ENCODE measurements around the gene ZNF574.

- TF ChIP-seq SIN3A (IDR thresholded peaks at IDR 0.05; ENCODE audit: borderline replicate concordance, insufficient read depth, low read depth, low read length) (no peak), TCF7L2 (IDR thresholded peaks at IDR 0.05; ENCODE audit: low read depth, low read length) (no peak), POLR2AphosphoS5 (IDR thresholded peaks at IDR 0.05; ENCODE audit: low read depth, low read length) (no peak)
- TF ChIP-seq, protein P1, sequence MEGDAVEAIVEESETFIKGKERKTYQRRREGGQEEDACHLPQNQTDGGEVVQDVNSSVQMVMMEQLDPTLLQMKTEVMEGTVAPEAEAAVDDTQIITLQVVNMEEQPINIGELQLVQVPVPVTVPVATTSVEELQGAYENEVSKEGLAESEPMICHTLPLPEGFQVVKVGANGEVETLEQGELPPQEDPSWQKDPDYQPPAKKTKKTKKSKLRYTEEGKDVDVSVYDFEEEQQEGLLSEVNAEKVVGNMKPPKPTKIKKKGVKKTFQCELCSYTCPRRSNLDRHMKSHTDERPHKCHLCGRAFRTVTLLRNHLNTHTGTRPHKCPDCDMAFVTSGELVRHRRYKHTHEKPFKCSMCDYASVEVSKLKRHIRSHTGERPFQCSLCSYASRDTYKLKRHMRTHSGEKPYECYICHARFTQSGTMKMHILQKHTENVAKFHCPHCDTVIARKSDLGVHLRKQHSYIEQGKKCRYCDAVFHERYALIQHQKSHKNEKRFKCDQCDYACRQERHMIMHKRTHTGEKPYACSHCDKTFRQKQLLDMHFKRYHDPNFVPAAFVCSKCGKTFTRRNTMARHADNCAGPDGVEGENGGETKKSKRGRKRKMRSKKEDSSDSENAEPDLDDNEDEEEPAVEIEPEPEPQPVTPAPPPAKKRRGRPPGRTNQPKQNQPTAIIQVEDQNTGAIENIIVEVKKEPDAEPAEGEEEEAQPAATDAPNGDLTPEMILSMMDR (IDR thresholded peaks at IDR 0.05), result no peak
- TF ChIP-seq, protein P2, sequence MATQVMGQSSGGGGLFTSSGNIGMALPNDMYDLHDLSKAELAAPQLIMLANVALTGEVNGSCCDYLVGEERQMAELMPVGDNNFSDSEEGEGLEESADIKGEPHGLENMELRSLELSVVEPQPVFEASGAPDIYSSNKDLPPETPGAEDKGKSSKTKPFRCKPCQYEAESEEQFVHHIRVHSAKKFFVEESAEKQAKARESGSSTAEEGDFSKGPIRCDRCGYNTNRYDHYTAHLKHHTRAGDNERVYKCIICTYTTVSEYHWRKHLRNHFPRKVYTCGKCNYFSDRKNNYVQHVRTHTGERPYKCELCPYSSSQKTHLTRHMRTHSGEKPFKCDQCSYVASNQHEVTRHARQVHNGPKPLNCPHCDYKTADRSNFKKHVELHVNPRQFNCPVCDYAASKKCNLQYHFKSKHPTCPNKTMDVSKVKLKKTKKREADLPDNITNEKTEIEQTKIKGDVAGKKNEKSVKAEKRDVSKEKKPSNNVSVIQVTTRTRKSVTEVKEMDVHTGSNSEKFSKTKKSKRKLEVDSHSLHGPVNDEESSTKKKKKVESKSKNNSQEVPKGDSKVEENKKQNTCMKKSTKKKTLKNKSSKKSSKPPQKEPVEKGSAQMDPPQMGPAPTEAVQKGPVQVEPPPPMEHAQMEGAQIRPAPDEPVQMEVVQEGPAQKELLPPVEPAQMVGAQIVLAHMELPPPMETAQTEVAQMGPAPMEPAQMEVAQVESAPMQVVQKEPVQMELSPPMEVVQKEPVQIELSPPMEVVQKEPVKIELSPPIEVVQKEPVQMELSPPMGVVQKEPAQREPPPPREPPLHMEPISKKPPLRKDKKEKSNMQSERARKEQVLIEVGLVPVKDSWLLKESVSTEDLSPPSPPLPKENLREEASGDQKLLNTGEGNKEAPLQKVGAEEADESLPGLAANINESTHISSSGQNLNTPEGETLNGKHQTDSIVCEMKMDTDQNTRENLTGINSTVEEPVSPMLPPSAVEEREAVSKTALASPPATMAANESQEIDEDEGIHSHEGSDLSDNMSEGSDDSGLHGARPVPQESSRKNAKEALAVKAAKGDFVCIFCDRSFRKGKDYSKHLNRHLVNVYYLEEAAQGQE (IDR thresholded peaks at IDR 0.05; ENCODE audit: insufficient read depth in 1 of 2, low read depth in 2 of 2, low read length in 1 of 2), result no peak
These were observed 7.6 kb downstream of the ZNF574 start for GRCh38 chr19:42083537-42083936.
